Parathyroid adenoma (tissue), 2 donors: ENCODE data around the gene EPHA1.
"Not testable (repeated sequence)": the region's sequence is repeated elsewhere in the genome, so short reads cannot be mapped to it uniquely, and the experiment has no call there.

Source experiments
- H2AFZ ChIP-seq: fragments of 300-600 bp; sonication (generic); one replicate; pipeline ENCODE4 v1.7.0; 2017; ENCODE audit warnings: antibody characterized with exemption, mild to moderate bottlenecking
- H3K27ac ChIP-seq: fragments of 300-600 bp; sonication (generic); one replicate; pipeline ENCODE4 v1.7.0; 2017
- H3K27me3 ChIP-seq: fragments of 300-600 bp; sonication (generic); one replicate; pipeline ENCODE4 v1.7.0; 2017; ENCODE audit warnings: low read length; ENCODE audit not compliant: control insufficient read depth, insufficient read depth
- H3K36me3 ChIP-seq: fragments of 300-600 bp; sonication (generic); one replicate; pipeline ENCODE4 v1.7.0; 2017; ENCODE audit warnings: low read length; ENCODE audit not compliant: control insufficient read depth, insufficient read depth
- H3K4me1 ChIP-seq: fragments of 300-600 bp; sonication (generic); one replicate; pipeline ENCODE4 v1.7.0; 2017; ENCODE audit warnings: control low read depth
- H3K4me2 ChIP-seq: fragments of 300-600 bp; sonication (generic); one replicate; pipeline ENCODE4 v1.7.0; 2017; ENCODE audit warnings: low read length
- H3K4me3 ChIP-seq: fragments of 300-600 bp; sonication (generic); one replicate; pipeline ENCODE4 v1.7.0; 2017; ENCODE audit warnings: low read depth, low read length
- H3K79me2 ChIP-seq: fragments of 300-600 bp; sonication (generic); one replicate; pipeline ENCODE4 v1.7.0; 2017; ENCODE audit warnings: control low read depth
- H3K9ac ChIP-seq: fragments of 300-600 bp; sonication (generic); one replicate; pipeline ENCODE4 v1.7.0; 2017; ENCODE audit warnings: mild to moderate bottlenecking
- H3K9me3 ChIP-seq: fragments of 300-600 bp; sonication (generic); one replicate; pipeline ENCODE4 v1.7.0; 2017; ENCODE audit warnings: low read length; ENCODE audit not compliant: control insufficient read depth
- TF ChIP-seq, protein P1 (sequence below): fragments of 300-600 bp; sonication (generic); IDR thresholded peaks from one replicate; pipeline ENCODE4 v1.7.0; 2017; ENCODE audit warnings: antibody characterized with exemption, mild to moderate bottlenecking
- donor health status: primary hyperparathyroidism.

Gene EPHA1

DNA sequence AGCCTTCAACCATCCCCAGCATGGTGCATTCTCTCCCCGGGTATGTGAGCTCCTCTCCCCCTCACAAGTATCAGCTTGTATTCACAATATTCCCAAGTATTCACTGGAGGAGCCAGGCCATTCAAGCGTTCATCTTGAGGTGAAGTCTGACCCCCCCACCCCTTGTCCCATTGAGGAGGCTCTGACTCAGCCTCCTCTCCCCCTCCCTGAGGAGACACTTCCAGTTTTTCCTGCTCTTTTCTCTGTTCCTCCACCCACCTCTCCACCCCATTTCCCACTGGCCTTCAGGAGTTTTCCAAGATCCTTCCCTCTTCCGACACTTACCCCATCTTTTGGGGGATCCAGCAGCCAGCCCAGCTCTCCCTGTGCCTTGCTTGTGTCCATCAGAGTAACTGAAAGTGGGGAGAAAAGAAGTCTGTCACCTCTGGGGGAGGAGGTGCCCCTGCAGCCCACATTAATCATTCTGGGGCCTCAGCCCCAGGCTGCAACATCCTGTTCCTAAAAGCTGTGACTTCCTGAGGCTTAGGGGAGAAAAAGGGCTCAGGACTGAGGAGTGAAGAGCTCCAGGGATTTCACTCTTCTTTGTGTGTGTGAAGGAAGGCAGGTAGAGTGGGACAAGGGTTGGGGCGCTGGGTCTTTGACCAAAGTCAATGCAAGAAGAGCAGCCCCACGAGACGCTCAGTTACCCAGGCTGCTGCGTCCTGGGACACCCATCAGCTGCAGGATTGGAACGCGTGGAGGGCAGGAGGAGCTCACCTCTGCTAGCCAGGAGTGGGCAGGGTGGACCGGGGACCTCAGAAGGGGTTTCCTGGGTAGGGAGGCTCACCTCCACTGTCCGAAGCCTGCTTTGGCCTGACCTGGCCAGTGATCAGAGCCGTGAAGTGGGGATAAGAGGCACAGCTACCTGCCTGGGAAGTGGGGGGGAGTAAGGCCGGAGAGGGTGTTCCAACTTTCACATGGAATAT is 1.1 kb downstream of the EPHA1 start:
- Histone ChIP-seq H3K36me3 (peaks cover 18% of the 10 kb centered on the region), H3K4me1 (peaks cover 12% of the 10 kb centered on the region), H2AFZ (peak overlapping the region; percentile 70), H3K4me3 (peak overlapping the region; percentile 100), H3K79me2 (peaks cover 11% of the 10 kb centered on the region), H3K27me3 (no peaks in the 10 kb centered on the region), H3K9ac (no peak overlapping the region), H3K9me3 (no peaks in the 10 kb centered on the region), H3K27ac (peak overlapping the region; percentile 77), H3K4me2 (peak overlapping the region; percentile 97)
- TF ChIP-seq, protein P1, sequence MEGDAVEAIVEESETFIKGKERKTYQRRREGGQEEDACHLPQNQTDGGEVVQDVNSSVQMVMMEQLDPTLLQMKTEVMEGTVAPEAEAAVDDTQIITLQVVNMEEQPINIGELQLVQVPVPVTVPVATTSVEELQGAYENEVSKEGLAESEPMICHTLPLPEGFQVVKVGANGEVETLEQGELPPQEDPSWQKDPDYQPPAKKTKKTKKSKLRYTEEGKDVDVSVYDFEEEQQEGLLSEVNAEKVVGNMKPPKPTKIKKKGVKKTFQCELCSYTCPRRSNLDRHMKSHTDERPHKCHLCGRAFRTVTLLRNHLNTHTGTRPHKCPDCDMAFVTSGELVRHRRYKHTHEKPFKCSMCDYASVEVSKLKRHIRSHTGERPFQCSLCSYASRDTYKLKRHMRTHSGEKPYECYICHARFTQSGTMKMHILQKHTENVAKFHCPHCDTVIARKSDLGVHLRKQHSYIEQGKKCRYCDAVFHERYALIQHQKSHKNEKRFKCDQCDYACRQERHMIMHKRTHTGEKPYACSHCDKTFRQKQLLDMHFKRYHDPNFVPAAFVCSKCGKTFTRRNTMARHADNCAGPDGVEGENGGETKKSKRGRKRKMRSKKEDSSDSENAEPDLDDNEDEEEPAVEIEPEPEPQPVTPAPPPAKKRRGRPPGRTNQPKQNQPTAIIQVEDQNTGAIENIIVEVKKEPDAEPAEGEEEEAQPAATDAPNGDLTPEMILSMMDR = no peak

DNA sequence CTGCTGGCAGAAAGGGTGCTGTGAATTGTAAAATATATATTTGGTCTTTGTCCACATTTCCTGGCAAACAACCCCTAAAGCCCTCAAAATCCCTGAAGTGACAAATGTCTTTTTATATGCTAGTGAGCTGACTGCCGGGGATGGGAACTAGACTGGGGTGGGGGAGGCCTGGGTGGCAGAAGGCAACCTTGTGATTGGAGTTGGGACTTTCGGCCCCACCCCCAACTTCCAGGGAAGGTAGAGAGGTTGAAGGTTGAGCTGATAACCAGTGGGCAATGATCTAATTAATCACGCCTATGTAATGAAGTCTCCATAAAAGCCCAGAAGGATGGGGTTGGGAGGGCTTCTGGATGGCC is 2.7 kb downstream of the EPHA1 start:
- peak overlapping the region; percentile 97 for H3K4me2 ChIP-seq
- TF ChIP-seq, protein P1 = no peak
- no peaks in the 10 kb centered on the region for H3K9me3 ChIP-seq
- H3K27ac ChIP-seq = no peak overlapping the region
- H3K36me3 ChIP-seq = peaks cover 18% of the 10 kb centered on the region
- H3K4me3 ChIP-seq = peak overlapping the region; percentile 100
- H3K79me2 ChIP-seq = peaks cover 11% of the 10 kb centered on the region
- no peak overlapping the region for H2AFZ ChIP-seq
- peaks cover 12% of the 10 kb centered on the region for H3K4me1 ChIP-seq
- no peaks in the 10 kb centered on the region for H3K27me3 ChIP-seq
- no peak overlapping the region for H3K9ac ChIP-seq

DNA sequence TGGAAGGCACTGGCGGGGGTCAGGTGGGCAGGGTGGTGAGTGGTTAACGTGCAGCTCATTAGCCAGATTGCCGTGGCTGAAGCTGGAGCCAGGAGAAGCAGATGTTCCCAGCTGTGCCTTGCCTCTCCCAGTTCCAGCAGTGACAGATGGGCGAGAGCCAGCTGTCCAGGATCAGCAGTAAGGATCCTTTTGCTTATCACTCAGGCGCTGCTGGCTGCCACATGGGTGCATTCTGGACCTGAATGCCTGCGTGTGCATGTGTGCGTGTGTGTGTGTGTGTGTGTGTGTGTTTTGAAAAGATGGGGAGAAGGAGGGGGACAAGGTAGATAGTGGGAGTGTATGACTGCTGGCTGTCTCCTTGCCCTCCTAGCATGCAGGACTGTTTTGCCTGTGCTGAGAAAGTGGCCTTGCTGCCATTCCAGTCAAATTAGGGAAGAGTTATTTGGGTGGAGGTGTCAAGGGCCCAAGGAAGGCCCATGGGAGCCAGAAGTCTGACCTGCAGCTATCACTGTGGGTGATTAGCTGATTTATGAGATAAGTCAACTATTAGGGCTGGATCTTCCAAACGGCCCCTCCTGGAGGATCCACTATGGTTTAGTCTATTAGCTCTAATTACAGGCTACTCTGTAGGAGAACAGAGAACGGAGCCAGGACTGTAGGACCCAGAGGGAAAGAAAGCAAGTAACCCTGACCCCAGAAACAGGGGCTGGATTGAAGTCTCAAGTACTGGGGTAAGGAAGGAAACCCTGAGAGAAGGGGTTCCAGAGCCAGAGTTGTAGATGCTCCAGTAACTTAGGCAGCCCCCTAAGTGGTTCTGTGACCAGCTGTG is 3.3 kb downstream of the EPHA1 start:
- Histone ChIP-seq H3K79me2 (peaks cover 11% of the 10 kb centered on the region), H2AFZ (no peak overlapping the region), H3K9me3 (no peaks in the 10 kb centered on the region), H3K4me1 (peaks cover 12% of the 10 kb centered on the region), H3K9ac (no peak overlapping the region), H3K27me3 (no peaks in the 10 kb centered on the region), H3K4me3 (peak overlapping the region; percentile 100), H3K36me3 (peaks cover 18% of the 10 kb centered on the region), H3K4me2 (peak overlapping the region; percentile 97), H3K27ac (no peak overlapping the region)
- TF ChIP-seq, protein P1 = no peak

DNA sequence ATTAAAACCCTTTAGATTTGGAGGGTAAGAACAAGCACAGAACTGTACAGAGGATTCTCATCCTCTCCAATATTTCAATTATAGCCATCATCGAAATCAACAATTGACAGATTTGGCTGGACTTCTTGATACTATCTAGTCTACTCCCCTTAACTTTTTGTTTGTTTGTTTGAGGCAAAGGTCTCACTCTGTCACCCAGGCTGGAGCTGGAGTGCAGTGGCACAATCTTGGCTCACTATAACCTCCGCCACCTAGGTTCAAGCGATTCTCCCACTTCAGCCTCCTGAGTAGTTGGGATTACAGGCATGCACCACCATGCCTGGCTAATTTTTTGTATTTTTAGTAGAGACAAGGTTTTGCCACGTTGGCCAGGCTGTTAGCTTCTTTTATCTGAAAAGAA is 6.4 kb downstream of the EPHA1 start:
- Histone ChIP-seq H3K36me3 (peaks cover 11% of the 10 kb centered on the region), H3K4me3 (peak overlapping the region; percentile 100), H3K4me2 (peak overlapping the region; percentile 50)
- H3K27me3 ChIP-seq, H3K27ac ChIP-seq, H2AFZ ChIP-seq, H3K9me3 ChIP-seq, H3K79me2 ChIP-seq, H3K4me1 ChIP-seq, H3K9ac ChIP-seq: not testable (repeated sequence)

DNA sequence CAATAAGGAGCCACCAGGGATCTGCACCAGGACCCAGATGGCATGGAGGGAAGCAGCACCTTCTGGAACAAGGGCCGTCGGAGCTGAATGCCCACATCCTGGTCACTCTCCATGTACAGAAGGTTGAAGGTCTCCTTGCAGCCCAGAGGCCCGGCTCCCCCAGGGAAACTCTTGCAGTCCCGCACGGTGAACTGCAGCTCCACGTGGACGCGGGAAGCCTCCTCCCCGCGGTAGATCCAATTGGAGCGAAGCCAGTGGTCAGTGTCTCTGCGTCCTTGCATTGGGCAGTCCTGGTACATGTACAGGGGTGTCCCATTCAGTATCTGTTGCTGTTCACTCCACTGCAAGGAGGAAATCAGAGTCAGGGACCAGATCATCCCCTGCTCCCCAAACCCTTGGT is 7.4 kb downstream of the EPHA1 start:
- H3K9me3 ChIP-seq = no peaks in the 10 kb centered on the region
- TF ChIP-seq, protein P1 = no peak
- H3K27me3 ChIP-seq = no peaks in the 10 kb centered on the region
- H2AFZ ChIP-seq = no peak overlapping the region
- peak overlapping the region; percentile 100 for H3K4me3 ChIP-seq
- no peaks in the 10 kb centered on the region for H3K79me2 ChIP-seq
- H3K36me3 ChIP-seq = peaks cover 2% of the 10 kb centered on the region
- H3K9ac ChIP-seq = no peak overlapping the region
- peak overlapping the region; percentile 50 for H3K4me2 ChIP-seq
- H3K27ac ChIP-seq = no peak overlapping the region
- H3K4me1 ChIP-seq = peaks cover 3% of the 10 kb centered on the region
